GM12875 (cell line): ENCODE measurements around the gene NACC2.
A peak's percentile ranks its signal among the peaks of the same experiment; 100 is the strongest.

Source experiments
- H3K4me3 ChIP-seq: one replicate; pipeline ENCODE4 v1.5.1; 2011; ENCODE audit warnings: low read depth, low read length, control low read depth
- CTCF ChIP-seq: IDR thresholded peaks from 2 replicates; pipeline ENCODE4 v1.5.1; 2011; ENCODE audit warnings: low read depth, mild to moderate bottlenecking, control low read depth, inconsistent platforms, low read length, moderate library complexity, borderline replicate concordance; ENCODE audit not compliant: insufficient read depth

The NACC2 gene

GRCh38 chr9:136140966-136141365 lies 45.9 kb upstream of the NACC2 start:
- no peak for TF ChIP-seq CTCF
- H3K4me3 ChIP-seq = no peak overlapping the region

- no peak overlapping the region for H3K4me3 ChIP-seq
- no peak for TF ChIP-seq CTCF
Measured at GRCh38 chr9:136140046-136140445, 45.0 kb upstream of the NACC2 start.

GRCh38 chr9:136138566-136138965 lies 43.5 kb upstream of the NACC2 start:
- H3K4me3 ChIP-seq = no peak overlapping the region
- peak; percentile 55 for TF ChIP-seq CTCF

GRCh38 chr9:136137321-136138265 lies 42.5 kb upstream of the NACC2 start:
- no peak for TF ChIP-seq CTCF

GRCh38 chr9:136136127-136136925 lies 41.2 kb upstream of the NACC2 start:
- no peak for TF ChIP-seq CTCF
- H3K4me3 ChIP-seq = no peak overlapping the region

More at GRCh38 chr9:136137321-136138265, 42.5 kb upstream of the NACC2 start:
- H3K4me3 ChIP-seq = no peak overlapping the region

GRCh38 chr9:136135326-136136126 lies 40.4 kb upstream of the NACC2 start:
- TF ChIP-seq CTCF = no peak

More at GRCh38 chr9:136135326-136136126, 40.4 kb upstream of the NACC2 start:
- H3K4me3 ChIP-seq = no peak overlapping the region
